Kidney (tissue), 14 donors: ENCODE results near the gene RNU11. TPM values are rescaled to one million over a fixed set of nuclear protein-coding genes. Genes with fewer than 3 reads are reported as not detected.

Source experiments
- DNase-seq, 5 donors: peaks; one replicate each; pipeline ENCODE4 v3.0.0-alpha.2; 2013 to 2020
- FAIRE-seq: peaks from 2 replicates; lab custom pipeline; 2012; peaks lifted over from hg19 to GRCh38; lab: Jason Lieb, UNC
- H3K27ac ChIP-seq, 2 donors: one replicate each; pipeline ENCODE4 v1.7.0; 2013; ENCODE audit warnings: low read depth in 2 of 2, low read length in 2 of 2, inconsistent platforms in 1 of 2
- H3K27me3 ChIP-seq: one replicate; pipeline ENCODE4 v1.7.1; 2013; ENCODE audit warnings: low read length, inconsistent platforms; ENCODE audit not compliant: control insufficient read depth, insufficient read depth
- H3K36me3 ChIP-seq, 3 donors: one replicate each; pipeline versions ENCODE4 v1.7.0 to v1.7.1; 2013; ENCODE audit warnings: low read length in 3 of 3, control low read depth in 1 of 3, inconsistent platforms in 1 of 3; ENCODE audit not compliant: insufficient read depth in 3 of 3, control insufficient read depth in 2 of 3
- H3K4me1 ChIP-seq, 3 donors: one replicate each; pipeline versions ENCODE4 v1.7.0 to v1.7.1; 2013; ENCODE audit warnings: low read length in 3 of 3, inconsistent platforms in 1 of 3, low read depth in 1 of 3; ENCODE audit not compliant: control insufficient read depth in 2 of 3, insufficient read depth in 2 of 3
- H3K4me3 ChIP-seq, 3 donors: one replicate each; pipeline versions ENCODE4 v1.7.0 to v1.8.1; 2013; ENCODE audit warnings: low read length in 3 of 3, control low read depth in 1 of 3, inconsistent platforms in 1 of 3
- H3K9ac ChIP-seq, 3 donors: one replicate each; pipeline versions ENCODE4 v1.7.0 to v1.7.1; 2013; ENCODE audit warnings: low read length in 3 of 3, control low read depth in 1 of 3, inconsistent platforms in 1 of 3
- H3K9me3 ChIP-seq, 3 donors: one replicate each; pipeline versions ENCODE4 v1.7.0 to v1.7.1; 2013; ENCODE audit warnings: low read length in 3 of 3, control low read depth in 1 of 3, inconsistent platforms in 1 of 3; ENCODE audit not compliant: control insufficient read depth in 2 of 3, insufficient read depth in 1 of 3
- intact Hi-C: fragments of 100-400 bp; cut with DNase I; formaldehyde crosslinking; loops from one replicate; pipeline ENCODE4 v1.11.1; 2022
- polyA plus RNA-seq: library from polyadenylated mRNA; stranded (reverse); fragments of 350-450 nt; fragmentation: Illumina TruSeq; extraction: RNeasy Lipid Tissue Mini Kit (QIAGEN cat#74804); gene quantifications from one replicate; pipeline ENCODE4 v1.2.3, GENCODE V29; 2014; ENCODE audit warnings: low read depth, low replicate concordance; ENCODE audit not compliant: insufficient read depth
- total RNA-seq: library from RNA; stranded (reverse); fragmentation: NEBNext Ultra II Directional; extraction: Animal tissue kit (Norgen Biotek cat#: 25700); gene quantifications from one replicate; pipeline ENCODE4 v1.2.1, GENCODE V29; 2021
- TF ChIP-seq, protein P1 (sequence below): IDR thresholded peaks from 3 replicates; pipeline ENCODE4 v1.5.1; 2012; ENCODE audit warnings: mild to moderate bottlenecking, moderate library complexity, borderline replicate concordance; ENCODE audit not compliant: insufficient read depth; ENCODE audit errors: extremely low read depth
- donor health status: control.
- donor health status: control.
- donor health status: control.
- donor health status: control.
- donor health status: control.
- donor health status: DM: yes; HTN: yes; CAD: no.
- donor health status: Normal renal cell carcinoma (clear cell type).

The RNU11 gene
- total and polyA plus RNA-seq, 2 donors from 2014 or later, result not detected

DNA sequence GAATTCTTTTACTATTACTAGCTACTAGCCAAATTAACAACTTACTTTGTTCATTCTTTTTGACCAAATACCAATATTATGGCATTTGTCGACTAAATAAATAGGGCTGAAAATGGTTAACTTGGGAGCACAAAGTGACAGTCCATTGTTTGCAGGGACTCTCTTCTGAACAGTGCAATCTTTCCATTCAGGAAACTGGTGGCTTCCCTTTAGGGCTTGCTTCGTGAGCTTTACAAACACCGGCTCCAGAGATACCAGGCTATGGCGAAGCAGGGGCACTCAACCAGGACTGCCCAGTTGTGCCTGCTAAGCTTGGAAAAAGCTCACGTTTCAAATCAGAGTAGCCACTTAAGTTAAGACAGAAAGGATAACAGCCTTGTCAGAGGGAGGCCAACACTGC, 44.0 kb upstream of the RNU11 start:
- H3K9ac ChIP-seq, result no peak overlapping the region
- TF ChIP-seq, protein P1, sequence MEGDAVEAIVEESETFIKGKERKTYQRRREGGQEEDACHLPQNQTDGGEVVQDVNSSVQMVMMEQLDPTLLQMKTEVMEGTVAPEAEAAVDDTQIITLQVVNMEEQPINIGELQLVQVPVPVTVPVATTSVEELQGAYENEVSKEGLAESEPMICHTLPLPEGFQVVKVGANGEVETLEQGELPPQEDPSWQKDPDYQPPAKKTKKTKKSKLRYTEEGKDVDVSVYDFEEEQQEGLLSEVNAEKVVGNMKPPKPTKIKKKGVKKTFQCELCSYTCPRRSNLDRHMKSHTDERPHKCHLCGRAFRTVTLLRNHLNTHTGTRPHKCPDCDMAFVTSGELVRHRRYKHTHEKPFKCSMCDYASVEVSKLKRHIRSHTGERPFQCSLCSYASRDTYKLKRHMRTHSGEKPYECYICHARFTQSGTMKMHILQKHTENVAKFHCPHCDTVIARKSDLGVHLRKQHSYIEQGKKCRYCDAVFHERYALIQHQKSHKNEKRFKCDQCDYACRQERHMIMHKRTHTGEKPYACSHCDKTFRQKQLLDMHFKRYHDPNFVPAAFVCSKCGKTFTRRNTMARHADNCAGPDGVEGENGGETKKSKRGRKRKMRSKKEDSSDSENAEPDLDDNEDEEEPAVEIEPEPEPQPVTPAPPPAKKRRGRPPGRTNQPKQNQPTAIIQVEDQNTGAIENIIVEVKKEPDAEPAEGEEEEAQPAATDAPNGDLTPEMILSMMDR, result no peak
- H3K9me3 ChIP-seq, result no peaks in the 10 kb centered on the region

DNA sequence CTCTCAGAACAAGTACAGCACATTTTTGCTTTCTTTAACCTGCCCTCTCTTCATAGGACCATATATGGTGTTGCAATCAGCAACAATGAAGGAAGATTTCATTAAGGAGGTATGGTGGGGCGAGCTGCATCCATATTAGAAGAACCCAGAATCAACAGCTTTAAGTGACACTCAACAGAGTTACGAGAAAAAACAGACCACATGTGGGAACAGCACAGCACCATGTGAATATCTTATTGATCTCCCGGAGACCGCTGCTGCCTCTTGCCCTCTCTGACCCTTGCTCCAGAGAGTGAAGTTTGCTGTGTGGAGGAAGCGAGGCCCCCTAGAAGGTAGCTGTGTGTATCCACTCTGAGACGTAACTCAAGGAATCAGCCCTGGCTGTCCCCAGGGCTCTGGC, 43.4 kb upstream of the RNU11 start:
- Histone ChIP-seq H3K27ac (no peak overlapping the region), H3K4me3 (no peak overlapping the region), H3K9ac (no peak overlapping the region), H3K9me3 (no peaks in the 10 kb centered on the region), H3K4me1 (no peaks in the 10 kb centered on the region), H3K27me3 (no peaks in the 10 kb centered on the region), H3K36me3 (peaks cover 0 to 21% (median 6%) of the 10 kb centered on the region in 3 donors)
- TF ChIP-seq, protein P1, result no peak
- DNase-seq, result no peak
- no peak for FAIRE-seq
- intact Hi-C loops, result no loop called here

More for the DNA sequence above, 44.0 kb upstream of the RNU11 start:
- intact Hi-C loops, result no loop called here
- no peak overlapping the region for H3K4me3 ChIP-seq
- FAIRE-seq, result no peak
- H3K27me3 ChIP-seq, result no peaks in the 10 kb centered on the region
- peaks cover 0 to 21% (median 3%) of the 10 kb centered on the region in 3 donors for H3K36me3 ChIP-seq
- H3K27ac ChIP-seq, result no peak overlapping the region
- DNase-seq, result no peak
- no peaks in the 10 kb centered on the region for H3K4me1 ChIP-seq

DNA sequence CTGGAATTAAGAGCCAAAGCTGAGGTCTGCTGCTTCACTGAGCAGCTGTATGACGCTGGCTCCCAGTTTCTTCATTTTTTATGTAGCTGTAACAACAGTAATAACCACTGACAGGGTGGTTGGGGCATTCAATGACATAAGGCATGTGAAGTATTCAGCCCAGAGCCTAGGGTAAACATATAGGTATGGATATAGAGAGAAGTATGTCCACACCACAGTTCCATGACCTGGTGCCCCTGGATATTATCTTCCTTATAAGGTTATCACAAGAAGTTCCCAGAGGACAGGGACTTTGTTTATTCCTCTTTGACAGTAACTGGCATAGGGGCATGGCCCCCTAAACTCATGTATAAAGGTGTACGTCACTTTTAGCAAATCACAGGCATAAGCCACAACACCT, 41.6 kb upstream of the RNU11 start:
- no peaks in the 10 kb centered on the region for H3K4me1 ChIP-seq
- H3K27ac ChIP-seq, result no peak overlapping the region
- no peaks in the 10 kb centered on the region for H3K9me3 ChIP-seq
- peaks cover 2 to 25% (median 6%) of the 10 kb centered on the region in 3 donors for H3K36me3 ChIP-seq
- no peak for DNase-seq
- no peak for FAIRE-seq
- no peaks in the 10 kb centered on the region for H3K27me3 ChIP-seq
- intact Hi-C loops, result no loop called here
- TF ChIP-seq, protein P1, result no peak
- H3K4me3 ChIP-seq, result no peak overlapping the region
- H3K9ac ChIP-seq, result no peak overlapping the region

DNA sequence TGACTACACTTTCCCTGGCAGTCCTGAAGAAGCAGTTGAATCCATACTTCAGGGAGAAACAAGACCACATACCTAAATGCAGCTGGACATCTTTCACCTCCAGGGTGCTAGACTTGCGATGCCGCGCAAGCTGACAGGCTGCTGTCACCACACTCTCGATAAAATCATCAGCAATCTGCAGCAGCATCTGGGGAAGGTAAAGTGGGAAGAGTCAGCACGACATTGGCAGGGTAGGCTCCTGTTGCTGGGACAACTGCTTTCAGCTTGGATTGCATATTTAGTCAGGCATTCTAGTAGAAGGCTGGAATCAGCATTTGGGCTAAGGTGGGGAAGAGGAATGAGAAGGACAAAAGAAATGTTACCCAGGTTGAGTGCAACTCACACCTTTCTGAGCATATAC, 35.2 kb upstream of the RNU11 start:
- Histone ChIP-seq H3K36me3 (peaks cover 2 to 19% (median 18%) of the 10 kb centered on the region in 3 donors), H3K27me3 (no peaks in the 10 kb centered on the region), H3K9ac (no peak overlapping the region), H3K27ac (no peak overlapping the region), H3K4me1 (no peaks in the 10 kb centered on the region), H3K9me3 (no peaks in the 10 kb centered on the region), H3K4me3 (no peak overlapping the region)
- FAIRE-seq (no peak), DNase-seq (no peak)
- intact Hi-C loops, result no loop called here
- TF ChIP-seq, protein P1, result no peak
